ENCODE measurements around the gene KCNAB1. TPM values are rescaled to one million over a fixed set of nuclear protein-coding genes. Genes with fewer than 3 reads are reported as not detected.

Gene KCNAB1
- total and polyA plus RNA-seq, 10 of the 15 experiments (the other 5 are each of a cell fraction or from before 2014, with no cell fraction given): 0.11 to 0.69 (median 0.43) TPM; not detected in 6

DNA sequence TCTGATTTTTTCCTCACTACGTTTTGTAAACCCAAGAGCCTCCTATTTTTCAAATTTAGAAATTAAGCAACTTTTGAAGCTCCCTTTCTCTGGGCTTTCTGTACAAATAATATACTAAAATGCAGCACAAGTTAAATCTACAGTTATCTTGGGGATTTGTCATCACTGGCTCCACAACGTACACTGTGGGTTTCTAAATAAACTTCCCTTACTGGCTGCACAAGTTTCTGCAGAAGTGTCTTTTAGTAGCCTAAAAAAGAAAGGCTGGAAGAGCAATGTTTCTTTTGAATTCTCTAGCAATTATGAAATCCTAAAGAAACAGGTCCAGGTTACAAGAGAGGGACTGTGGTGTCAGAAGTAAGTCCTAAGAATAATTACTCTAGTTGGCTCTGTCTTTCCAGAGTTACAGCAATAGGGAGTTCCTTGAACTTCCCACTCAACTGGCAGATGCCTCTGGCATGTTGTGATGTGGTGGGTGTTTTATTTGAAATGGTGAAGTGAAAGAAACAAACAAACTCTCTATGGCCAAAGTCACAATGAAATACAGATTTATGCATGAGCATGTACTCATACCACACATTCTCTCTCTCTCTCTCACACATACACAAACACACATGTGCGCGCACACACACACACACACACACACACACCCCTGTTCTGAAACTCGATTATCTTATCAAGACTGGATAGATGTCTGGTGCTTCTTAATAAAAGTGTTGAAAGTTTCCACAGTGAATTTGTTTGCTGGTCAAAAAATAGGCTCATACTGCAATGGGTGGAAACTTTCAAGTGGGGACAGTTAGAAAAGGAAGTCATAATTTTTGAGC is 236.4 kb downstream of the KCNAB1 start (continued):
- no peak for TF ChIP-seq CREB1 (IDR thresholded peaks at IDR 0.05; ENCODE audit: low read depth)
- no peak for TF ChIP-seq HDAC2 (IDR thresholded peaks at IDR 0.05)
- no peak for TF ChIP-seq MTA2 (IDR thresholded peaks at IDR 0.05; ENCODE audit: low read depth)
- TF ChIP-seq ZNF274 (IDR thresholded peaks at IDR 0.05; ENCODE audit: insufficient read depth, insufficient read length): no peak
- TF ChIP-seq, protein P1, sequence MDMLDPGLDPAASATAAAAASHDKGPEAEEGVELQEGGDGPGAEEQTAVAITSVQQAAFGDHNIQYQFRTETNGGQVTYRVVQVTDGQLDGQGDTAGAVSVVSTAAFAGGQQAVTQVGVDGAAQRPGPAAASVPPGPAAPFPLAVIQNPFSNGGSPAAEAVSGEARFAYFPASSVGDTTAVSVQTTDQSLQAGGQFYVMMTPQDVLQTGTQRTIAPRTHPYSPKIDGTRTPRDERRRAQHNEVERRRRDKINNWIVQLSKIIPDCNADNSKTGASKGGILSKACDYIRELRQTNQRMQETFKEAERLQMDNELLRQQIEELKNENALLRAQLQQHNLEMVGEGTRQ (IDR thresholded peaks at IDR 0.05; ENCODE audit: borderline replicate concordance, low read depth, low read length): no peak
- no peak for TF ChIP-seq PAX8 (IDR thresholded peaks at IDR 0.05)
- TF ChIP-seq, protein P2, sequence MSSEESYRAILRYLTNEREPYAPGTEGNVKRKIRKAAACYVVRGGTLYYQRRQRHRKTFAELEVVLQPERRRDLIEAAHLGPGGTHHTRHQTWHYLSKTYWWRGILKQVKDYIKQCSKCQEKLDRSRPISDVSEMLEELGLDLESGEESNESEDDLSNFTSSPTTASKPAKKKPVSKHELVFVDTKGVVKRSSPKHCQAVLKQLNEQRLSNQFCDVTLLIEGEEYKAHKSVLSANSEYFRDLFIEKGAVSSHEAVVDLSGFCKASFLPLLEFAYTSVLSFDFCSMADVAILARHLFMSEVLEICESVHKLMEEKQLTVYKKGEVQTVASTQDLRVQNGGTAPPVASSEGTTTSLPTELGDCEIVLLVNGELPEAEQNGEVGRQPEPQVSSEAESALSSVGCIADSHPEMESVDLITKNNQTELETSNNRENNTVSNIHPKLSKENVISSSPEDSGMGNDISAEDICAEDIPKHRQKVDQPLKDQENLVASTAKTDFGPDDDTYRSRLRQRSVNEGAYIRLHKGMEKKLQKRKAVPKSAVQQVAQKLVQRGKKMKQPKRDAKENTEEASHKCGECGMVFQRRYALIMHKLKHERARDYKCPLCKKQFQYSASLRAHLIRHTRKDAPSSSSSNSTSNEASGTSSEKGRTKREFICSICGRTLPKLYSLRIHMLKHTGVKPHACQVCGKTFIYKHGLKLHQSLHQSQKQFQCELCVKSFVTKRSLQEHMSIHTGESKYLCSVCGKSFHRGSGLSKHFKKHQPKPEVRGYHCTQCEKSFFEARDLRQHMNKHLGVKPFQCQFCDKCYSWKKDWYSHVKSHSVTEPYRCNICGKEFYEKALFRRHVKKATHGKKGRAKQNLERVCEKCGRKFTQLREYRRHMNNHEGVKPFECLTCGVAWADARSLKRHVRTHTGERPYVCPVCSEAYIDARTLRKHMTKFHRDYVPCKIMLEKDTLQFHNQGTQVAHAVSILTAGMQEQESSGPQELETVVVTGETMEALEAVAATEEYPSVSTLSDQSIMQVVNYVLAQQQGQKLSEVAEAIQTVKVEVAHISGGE (CRISPR knock-in tag; IDR thresholded peaks at IDR 0.05): no peak
- no peak for TF ChIP-seq POLR2A (IDR thresholded peaks at IDR 0.05; ENCODE audit: low read depth, low read length)

DNA sequence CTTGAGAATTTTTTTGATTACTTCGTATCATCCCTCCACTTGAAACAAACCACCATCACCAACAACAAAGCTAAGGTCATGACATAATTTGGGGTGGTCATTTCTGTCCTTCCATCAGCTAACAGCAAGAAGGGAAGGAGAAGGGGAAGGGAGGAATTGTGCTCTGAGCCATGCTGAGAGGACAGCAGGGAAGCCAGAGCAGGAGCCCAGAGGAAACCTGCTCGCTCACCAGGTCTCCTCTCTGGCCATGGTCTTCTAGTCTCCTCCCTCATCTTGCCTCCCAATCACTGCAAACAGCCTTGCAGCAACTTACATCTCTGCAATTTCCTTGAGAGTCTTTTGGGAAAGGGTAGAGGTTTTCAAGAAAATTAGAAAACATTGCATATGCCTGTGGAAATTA is 237.9 kb downstream of the KCNAB1 start:
- no peak for TF ChIP-seq LARP7 (IDR thresholded peaks at IDR 0.05)
- no peak for TF ChIP-seq SMAD1 (IDR thresholded peaks at IDR 0.05; ENCODE audit: low read depth, partially characterized antibody)
- TF ChIP-seq, protein P3, sequence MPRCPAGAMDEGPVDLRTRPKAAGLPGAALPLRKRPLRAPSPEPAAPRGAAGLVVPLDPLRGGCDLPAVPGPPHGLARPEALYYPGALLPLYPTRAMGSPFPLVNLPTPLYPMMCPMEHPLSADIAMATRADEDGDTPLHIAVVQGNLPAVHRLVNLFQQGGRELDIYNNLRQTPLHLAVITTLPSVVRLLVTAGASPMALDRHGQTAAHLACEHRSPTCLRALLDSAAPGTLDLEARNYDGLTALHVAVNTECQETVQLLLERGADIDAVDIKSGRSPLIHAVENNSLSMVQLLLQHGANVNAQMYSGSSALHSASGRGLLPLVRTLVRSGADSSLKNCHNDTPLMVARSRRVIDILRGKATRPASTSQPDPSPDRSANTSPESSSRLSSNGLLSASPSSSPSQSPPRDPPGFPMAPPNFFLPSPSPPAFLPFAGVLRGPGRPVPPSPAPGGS (IDR thresholded peaks at IDR 0.05; ENCODE audit: borderline replicate concordance, insufficient read depth, low read depth, low read length, poor library complexity, severe bottlenecking): no peak
- TF ChIP-seq NBN (IDR thresholded peaks at IDR 0.05): no peak
- TF ChIP-seq, protein P4, sequence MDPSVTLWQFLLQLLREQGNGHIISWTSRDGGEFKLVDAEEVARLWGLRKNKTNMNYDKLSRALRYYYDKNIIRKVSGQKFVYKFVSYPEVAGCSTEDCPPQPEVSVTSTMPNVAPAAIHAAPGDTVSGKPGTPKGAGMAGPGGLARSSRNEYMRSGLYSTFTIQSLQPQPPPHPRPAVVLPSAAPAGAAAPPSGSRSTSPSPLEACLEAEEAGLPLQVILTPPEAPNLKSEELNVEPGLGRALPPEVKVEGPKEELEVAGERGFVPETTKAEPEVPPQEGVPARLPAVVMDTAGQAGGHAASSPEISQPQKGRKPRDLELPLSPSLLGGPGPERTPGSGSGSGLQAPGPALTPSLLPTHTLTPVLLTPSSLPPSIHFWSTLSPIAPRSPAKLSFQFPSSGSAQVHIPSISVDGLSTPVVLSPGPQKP (IDR thresholded peaks at IDR 0.05; ENCODE audit: low read depth, low read length): no peak
- TF ChIP-seq, protein P5, sequence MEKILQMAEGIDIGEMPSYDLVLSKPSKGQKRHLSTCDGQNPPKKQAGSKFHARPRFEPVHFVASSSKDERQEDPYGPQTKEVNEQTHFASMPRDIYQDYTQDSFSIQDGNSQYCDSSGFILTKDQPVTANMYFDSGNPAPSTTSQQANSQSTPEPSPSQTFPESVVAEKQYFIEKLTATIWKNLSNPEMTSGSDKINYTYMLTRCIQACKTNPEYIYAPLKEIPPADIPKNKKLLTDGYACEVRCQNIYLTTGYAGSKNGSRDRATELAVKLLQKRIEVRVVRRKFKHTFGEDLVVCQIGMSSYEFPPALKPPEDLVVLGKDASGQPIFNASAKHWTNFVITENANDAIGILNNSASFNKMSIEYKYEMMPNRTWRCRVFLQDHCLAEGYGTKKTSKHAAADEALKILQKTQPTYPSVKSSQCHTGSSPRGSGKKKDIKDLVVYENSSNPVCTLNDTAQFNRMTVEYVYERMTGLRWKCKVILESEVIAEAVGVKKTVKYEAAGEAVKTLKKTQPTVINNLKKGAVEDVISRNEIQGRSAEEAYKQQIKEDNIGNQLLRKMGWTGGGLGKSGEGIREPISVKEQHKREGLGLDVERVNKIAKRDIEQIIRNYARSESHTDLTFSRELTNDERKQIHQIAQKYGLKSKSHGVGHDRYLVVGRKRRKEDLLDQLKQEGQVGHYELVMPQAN (conservative IDR thresholded peaks at IDR 0.05): no peak
- 0% methylated on average over 2 of the region's 2 CpGs for WGBS (ENCODE audit: insufficient coverage, insufficient replicate concordance, low lambda C conversion rate, missing lambda C conversion rate)
- no peak overlapping the region for H3K27ac ChIP-seq (ENCODE audit: control insufficient read depth, insufficient read depth)
- CTCF ChIA-PET: interaction anchor here (1.3 kb wide), 1 partner anchor 24 kb away, joined by 4 read pairs; no protein-coding TSS in a partner anchor
- H2AFZ ChIP-seq (ENCODE audit: control insufficient read depth, low read depth, low read length): no peak overlapping the region
- no peaks in the 10 kb centered on the region for H3K4me1 ChIP-seq (ENCODE audit: control insufficient read depth, insufficient read depth, low read length)
- peaks cover 0 to 2% of the 10 kb centered on the region in 2 experiments; a peak in 1 of 4 replicates for H3K27me3 ChIP-seq (replicated peaks in 1 of 2; ENCODE audit: control insufficient read depth in 2 of 2, insufficient read depth in 2 of 2, low read length in 1 of 2)
- in situ Hi-C loops (cut with MboI): no loop called here
- BruUV-seq (replicated peaks): no TSS peak
- no peak overlapping the region for H3K4me2 ChIP-seq (ENCODE audit: control insufficient read depth, insufficient read depth)
- no peak overlapping the region for H3K9ac ChIP-seq (ENCODE audit: control insufficient read depth, insufficient read depth, low read length)
- intact Hi-C loops (cut with micrococcal nuclease; ENCODE audit: unreplicated experiment): no loop called here
- H3K4me3 ChIP-seq: no peak overlapping the region
- no peaks in the 10 kb centered on the region for H3K9me3 ChIP-seq (replicated peaks; ENCODE audit: control insufficient read depth, insufficient read depth, low read length)
- ATAC-seq (no peak), FAIRE-seq (no peak), DNase-seq (ENCODE audit: low read depth, low spot score) (no peak)
- RAD21 ChIA-PET (ENCODE audit: unreplicated experiment): no interaction called here
- H3K79me2 ChIP-seq (ENCODE audit: control insufficient read depth, insufficient read depth, low read length): no peaks in the 10 kb centered on the region
- no peaks in the 10 kb centered on the region; the same call in 1 of the 2 replicates for H4K20me1 ChIP-seq (ENCODE audit: control insufficient read depth, insufficient read depth)
- no peaks in the 10 kb centered on the region for H3K36me3 ChIP-seq (ENCODE audit: control insufficient read depth in 2 of 2, insufficient read depth in 2 of 2, low read length in 1 of 2)
- SMC1A ChIA-PET (ENCODE audit: uncharacterized antibody, unreplicated experiment): no interaction called here
- POLR2A ChIA-PET: no interaction called here
